CD14-positive monocyte (primary cell): ENCODE measurements around the gene AURKAIP1. TPM values are rescaled to one million over a fixed set of nuclear protein-coding genes. Genes with fewer than 3 reads are reported as not detected.

ENCODE experiments used
- DNase-seq, 3 donors: peaks; one replicate each; pipeline ENCODE4 v3.0.0-alpha.2; 2011 to 2022
- H2AFZ ChIP-seq: 2 replicates; pipeline ENCODE4 v1.6.0; 2012; ENCODE audit warnings: mild to moderate bottlenecking, low read depth, low read length, inconsistent platforms; ENCODE audit not compliant: insufficient read depth, poor library complexity, severe bottlenecking
- H3K27ac ChIP-seq, 2 donors: 1 replicate in 1 of 2; 2 replicates in 1 of 2; pipeline ENCODE4 v1.5.1; 2012 to 2013; ENCODE audit warnings: low read length in 2 of 2, control low read depth in 1 of 2, inconsistent platforms in 1 of 2, low read depth in 1 of 2, mild to moderate bottlenecking in 1 of 2
- H3K27me3 ChIP-seq, 2 donors: one replicate each; pipeline versions ENCODE4 v1.6.0 to v1.6.1; 2011 to 2013; ENCODE audit warnings: low read length in 2 of 2; ENCODE audit not compliant: control insufficient read depth in 2 of 2, insufficient read depth in 2 of 2
- H3K36me3 ChIP-seq, 2 donors: replicated peaks in 1 of 2; 1 replicate in 1 of 2; 2 replicates in 1 of 2; pipeline versions ENCODE4 v1.5.1 to v1.6.1; 2012 to 2013; ENCODE audit warnings: low read length in 2 of 2, control low read depth in 1 of 2, inconsistent platforms in 1 of 2, mild to moderate bottlenecking in 1 of 2; ENCODE audit not compliant: insufficient read depth in 2 of 2, control insufficient read depth in 1 of 2
- H3K4me1 ChIP-seq, 2 donors: 1 replicate in 1 of 2; 2 replicates in 1 of 2; pipeline versions ENCODE4 v1.5.1 to v1.6.1; 2012 to 2013; ENCODE audit warnings: low read length in 2 of 2, control low read depth in 1 of 2, inconsistent platforms in 1 of 2, mild to moderate bottlenecking in 1 of 2, moderate library complexity in 1 of 2; ENCODE audit not compliant: insufficient read depth in 2 of 2, control insufficient read depth in 1 of 2
- H3K4me2 ChIP-seq: replicated peaks from 2 replicates; pipeline ENCODE3; 2012; ENCODE audit warnings: low read length, moderate library complexity, mild to moderate bottlenecking; ENCODE audit not compliant: poor library complexity, severe bottlenecking; ENCODE audit errors: extremely low read depth
- H3K4me3 ChIP-seq, 3 experiments: fragments of 200-600 bp in 1 of 3; sonication (generic) in 1 of 3; replicated peaks in 1 of 3; 1 replicate in 2 of 3; 2 replicates in 1 of 3; pipeline ENCODE4 v1.5.1; 2011 to 2013; ENCODE audit warnings: low read length in 3 of 3, mild to moderate bottlenecking in 3 of 3, control low read depth in 2 of 3, low read depth in 2 of 3, inconsistent platforms in 1 of 3, moderate library complexity in 1 of 3
- H3K79me2 ChIP-seq: 2 replicates; pipeline ENCODE4 v1.6.0; 2012; ENCODE audit warnings: mild to moderate bottlenecking, control low read depth, inconsistent platforms, low read length, moderate library complexity; ENCODE audit not compliant: insufficient read depth
- H3K9ac ChIP-seq: 2 replicates; pipeline ENCODE4 v1.6.0; 2017; ENCODE audit warnings: low read length, mild to moderate bottlenecking; ENCODE audit not compliant: insufficient read depth, poor library complexity, severe bottlenecking
- H3K9me3 ChIP-seq, 2 donors: replicated peaks in 1 of 2; 1 replicate in 1 of 2; 2 replicates in 1 of 2; pipeline versions ENCODE4 v1.5.1 to v1.6.1; 2012 to 2013; ENCODE audit warnings: low read length in 2 of 2, control low read depth in 1 of 2; ENCODE audit not compliant: control insufficient read depth in 1 of 2, insufficient read depth in 1 of 2
- H4K20me1 ChIP-seq: 2 replicates; pipeline ENCODE4 v1.6.0; 2012; ENCODE audit warnings: mild to moderate bottlenecking, low read length, control low read depth, moderate library complexity; ENCODE audit not compliant: insufficient read depth
- H3K27ac Mint-ChIP-seq, 7 donors: one replicate each; pipeline ENCODE4 v1.8.0; 2020; ENCODE audit warnings: mild to moderate bottlenecking in 7 of 7, mixed read lengths in 7 of 7, moderate library complexity in 6 of 7, inconsistent platforms in 2 of 7
- H3K27me3 Mint-ChIP-seq, 3 donors: one replicate each; pipeline ENCODE4 v1.8.0; 2021 to 2022; ENCODE audit warnings: low read depth in 3 of 3, mild to moderate bottlenecking in 3 of 3, mixed read lengths in 3 of 3, moderate library complexity in 3 of 3, inconsistent platforms in 1 of 3
- H3K36me3 Mint-ChIP-seq, 2 donors: one replicate each; pipeline ENCODE4 v1.8.0; 2020; ENCODE audit warnings: mixed read lengths in 2 of 2, inconsistent platforms in 1 of 2, mild to moderate bottlenecking in 1 of 2
- H3K4me1 Mint-ChIP-seq: one replicate; pipeline ENCODE4 v1.8.0; 2020; ENCODE audit warnings: mild to moderate bottlenecking, mixed read lengths
- H3K4me3 Mint-ChIP-seq, 2 donors: one replicate each; pipeline ENCODE4 v1.8.0; 2020; ENCODE audit warnings: mild to moderate bottlenecking in 2 of 2, mixed read lengths in 2 of 2, moderate library complexity in 1 of 2
- H3K9me3 Mint-ChIP-seq, 7 donors: one replicate each; pipeline ENCODE4 v1.8.0; 2020 to 2022; ENCODE audit warnings: mixed read lengths in 7 of 7, mild to moderate bottlenecking in 6 of 7, moderate library complexity in 6 of 7, inconsistent platforms in 2 of 7
- CTCF ChIP-seq: fragments of 200-600 bp; IDR thresholded peaks from one replicate; pipeline ENCODE4 v1.8.0; 2022; ENCODE audit warnings: antibody characterized with exemption, mild to moderate bottlenecking
- WGBS: methylation state at CpG from one replicate; pipeline ENCODE4 v1.1.5; 2013; ENCODE audit warnings: missing lambda C conversion rate; ENCODE audit not compliant: insufficient coverage; 5-methylcytosine and 5-hydroxymethylcytosine counted together
- intact Hi-C, 2 donors: fragments of 100-400 bp; cut with micrococcal nuclease; formaldehyde crosslinking; loops; one replicate each; pipeline versions ENCODE4 v1.15.0 to v1.15.1; 2023
- polyA plus RNA-seq, 3 donors: library from polyadenylated mRNA; depleted of rRNA in 1 of 3; unstranded in 2 of 3; stranded (reverse) in 1 of 3; fragments of 300-500 nt in 2 of 3; fragments of >200 nt in 1 of 3; fragmentation: Illumina TruSeq in 2 of 3; gene quantifications; 1 replicate in 2 of 3; 2 replicates in 1 of 3; pipeline ENCODE4 v1.2.3, GENCODE V29; 2012 to 2021

Gene AURKAIP1
- polyA plus RNA-seq, 3 donors: 59.1 to 160 (median 134) TPM

GRCh38 chr1:1361982-1362423 lies 13.0 kb downstream of the AURKAIP1 start:
- Histone ChIP-seq H3K9me3 (peaks cover 0 to 12% of the 10 kb centered on the region in 2 donors), H2AFZ (no peak overlapping the region), H3K4me3 (no peak overlapping the region), H4K20me1 (no peaks in the 10 kb centered on the region), H3K79me2 (no peaks in the 10 kb centered on the region), H3K36me3 (no peaks in the 10 kb centered on the region), H3K9ac (no peak overlapping the region), H3K27me3 (peaks cover 0 to 51% of the 10 kb centered on the region in 2 donors), H3K4me1 (no peaks in the 10 kb centered on the region), H3K4me2 (no peak overlapping the region), H3K27ac (no peak overlapping the region)
- Mint-ChIP-seq H3K4me3 (peak overlapping the region in 1 of 2 donors; percentile 37), H3K36me3 (no peaks in the 10 kb centered on the region), H3K27me3 (peaks cover 55 to 71% (median 58%) of the 10 kb centered on the region in 3 donors), H3K9me3 (peaks cover 0 to 5% (median 2%) of the 10 kb centered on the region in 7 donors), H3K4me1 (peaks cover 5% of the 10 kb centered on the region), H3K27ac (no peak overlapping the region)
- DNase-seq: no peak
- intact Hi-C loops: no loop called here
- TF ChIP-seq CTCF: no peak
- WGBS: 32% methylated on average over 9 of the region's 13 CpGs

- TF ChIP-seq CTCF: no peak
- H2AFZ ChIP-seq: no peak overlapping the region
- H3K4me2 ChIP-seq: no peak overlapping the region
- H3K36me3 Mint-ChIP-seq: no peaks in the 10 kb centered on the region
- peaks cover 0 to 56% of the 10 kb centered on the region in 2 donors for H3K27me3 ChIP-seq
- no peak overlapping the region for H3K4me3 ChIP-seq
- no peaks in the 10 kb centered on the region for H4K20me1 ChIP-seq
- peaks cover 0 to 6% of the 10 kb centered on the region in 2 donors for H3K9me3 ChIP-seq
- DNase-seq: no peak
- H3K4me3 Mint-ChIP-seq: peak overlapping the region in 1 of 2 donors; percentile 54
- H3K4me1 Mint-ChIP-seq: peaks cover 5% of the 10 kb centered on the region
- no peak overlapping the region for H3K9ac ChIP-seq
- intact Hi-C loops: no loop called here
- 75% methylated on average over 25 of the region's 35 CpGs for WGBS
- no peaks in the 10 kb centered on the region for H3K36me3 ChIP-seq
- H3K27ac ChIP-seq: no peak overlapping the region
- H3K9me3 Mint-ChIP-seq: peaks cover 0 to 5% (median 2%) of the 10 kb centered on the region in 7 donors
- no peaks in the 10 kb centered on the region for H3K4me1 ChIP-seq
- H3K27ac Mint-ChIP-seq: no peak overlapping the region
- no peaks in the 10 kb centered on the region for H3K79me2 ChIP-seq
- H3K27me3 Mint-ChIP-seq: peaks cover 55 to 77% (median 58%) of the 10 kb centered on the region in 3 donors
Measured at GRCh38 chr1:1361233-1361981, 13.6 kb downstream of the AURKAIP1 start.
